Stimulated activated CD4-positive, alpha-beta T cell treated with anti-CD3 and anti-CD28 coated beads, Interleukin-2, amount 100 ng/mL, for 48 hours (primary cell): Measurements from ENCODE around the gene CHRM1.

Source experiments
- DNase-seq, 2 donors: peaks; one replicate each; pipeline ENCODE4 v3.0.0-alpha.2; 2020

The CHRM1 gene

GRCh38 chr11:62925745-62926679 lies 4.8 kb upstream of the CHRM1 start:
- DNase-seq: no peak

- no peak for DNase-seq
Measured at GRCh38 chr11:62925308-62925707, 4.1 kb upstream of the CHRM1 start.

GRCh38 chr11:62923601-62924411 lies 2.6 kb upstream of the CHRM1 start:
- no peak for DNase-seq

- peak; percentile 41 to 54 for DNase-seq
Measured at GRCh38 chr11:62922653-62923431, 1.7 kb upstream of the CHRM1 start.

GRCh38 chr11:62922189-62922589 lies 1.0 kb upstream of the CHRM1 start:
- DNase-seq: no peak

- DNase-seq: no peak
Measured at GRCh38 chr11:62921573-62922188, 518 bp upstream of the CHRM1 start.

GRCh38 chr11:62919898-62920640 lies 1.1 kb downstream of the CHRM1 start:
- no peak for DNase-seq

- DNase-seq: no peak
Measured at GRCh38 chr11:62919476-62919875, 1.7 kb downstream of the CHRM1 start.

GRCh38 chr11:62918531-62918930 lies 2.6 kb downstream of the CHRM1 start:
- DNase-seq: no peak

GRCh38 chr11:62917906-62918502 lies 3.2 kb downstream of the CHRM1 start:
- no peak for DNase-seq

GRCh38 chr11:62914416-62914815 lies 6.7 kb downstream of the CHRM1 start:
- DNase-seq: no peak

- no peak for DNase-seq
Measured at GRCh38 chr11:62912268-62912667, 8.9 kb downstream of the CHRM1 start.

- DNase-seq: no peak
Measured at GRCh38 chr11:62911137-62912130, 9.7 kb downstream of the CHRM1 start.

GRCh38 chr11:62910141-62910882 lies 10.9 kb downstream of the CHRM1 start:
- no peak for DNase-seq

- no peak for DNase-seq
Measured at GRCh38 chr11:62909107-62909894, 11.9 kb downstream of the CHRM1 start.

- no peak for DNase-seq
Measured at GRCh38 chr11:62908468-62909072, 12.6 kb downstream of the CHRM1 start.

- peak; percentile 84 to 85 for DNase-seq
Measured at GRCh38 chr11:62905927-62906531, 15.1 kb downstream of the CHRM1 start.

GRCh38 chr11:62905296-62905695 lies 15.9 kb downstream of the CHRM1 start:
- no peak for DNase-seq
